ENCODE data around the gene MGAT4A. TPM values are rescaled to one million over a fixed set of nuclear protein-coding genes. Genes with fewer than 3 reads are reported as not detected.

MGAT4A gene
- total and polyA plus RNA-seq, 2 experiments from 2014 or later, result 4.4 to 5.6 TPM

DNA sequence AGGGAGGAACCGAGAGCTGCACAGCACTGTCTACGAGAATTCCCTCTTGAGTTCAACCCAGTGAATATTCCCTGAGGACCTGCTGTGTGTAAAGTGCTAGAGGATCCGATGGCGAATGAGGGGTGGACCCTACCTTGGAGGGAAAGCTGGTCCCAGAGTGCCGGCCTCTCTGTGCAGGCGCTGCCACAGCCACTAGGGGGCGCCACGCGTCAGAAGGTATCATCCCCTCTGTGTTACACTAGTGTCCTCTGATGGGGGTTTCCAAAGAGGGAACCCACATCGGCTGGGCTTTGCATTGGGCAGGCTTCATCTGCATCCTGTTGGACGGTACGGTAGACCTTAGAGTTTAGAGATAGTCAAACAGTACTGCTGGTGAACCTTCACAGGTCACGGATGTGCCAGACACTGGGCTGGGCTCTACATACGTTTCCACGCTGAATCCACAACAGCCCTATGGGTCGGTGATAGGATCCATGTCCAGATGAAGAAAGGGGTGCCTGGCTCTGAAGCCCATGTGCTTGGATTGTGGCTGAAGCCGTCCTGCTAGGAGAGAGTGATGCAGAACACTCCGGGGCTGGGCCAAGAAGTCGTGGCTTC is 161.6 kb downstream of the MGAT4A start:
- H3K27ac Mint-ChIP-seq, result 0 out of 2 replicates have a peak overlapping the region, but pooled peaks have one; percentile 48
- peak; percentile 80 for DNase-seq (ENCODE audit: low spot score)

More for the DNA sequence above, 161.6 kb downstream of the MGAT4A start:
- peak; percentile 98 for ATAC-seq
- no peak overlapping the region for H3K27ac ChIP-seq (ENCODE audit: low read depth)
- H3K36me3 Mint-ChIP-seq (ENCODE audit: low read depth), result peaks cover 49% of the 10 kb centered on the region
- H3K4me1 ChIP-seq (ENCODE audit: insufficient read depth), result no peaks in the 10 kb centered on the region
- H4K20me1 ChIP-seq (replicated peaks; ENCODE audit: insufficient read depth), result peaks cover 11% of the 10 kb centered on the region; the same call in 1 of the 2 replicates
- H3F3A ChIP-seq (replicated peaks; ENCODE audit: low read depth), result no peaks in the 10 kb centered on the region
- no peaks in the 10 kb centered on the region for H3K9me3 Mint-ChIP-seq
- H3K4me2 ChIP-seq, result no peak overlapping the region
- H3K9me2 ChIP-seq (ENCODE audit: insufficient read depth), result no peaks in the 10 kb centered on the region
- H3K4me3 Mint-ChIP-seq, result no peak overlapping the region
- no peaks in the 10 kb centered on the region for H3K4me1 Mint-ChIP-seq
- H3K27me3 Mint-ChIP-seq (ENCODE audit: insufficient read depth, low read depth, poor library complexity), result peaks cover 7% of the 10 kb centered on the region
- TF ChIP-seq, protein P1, sequence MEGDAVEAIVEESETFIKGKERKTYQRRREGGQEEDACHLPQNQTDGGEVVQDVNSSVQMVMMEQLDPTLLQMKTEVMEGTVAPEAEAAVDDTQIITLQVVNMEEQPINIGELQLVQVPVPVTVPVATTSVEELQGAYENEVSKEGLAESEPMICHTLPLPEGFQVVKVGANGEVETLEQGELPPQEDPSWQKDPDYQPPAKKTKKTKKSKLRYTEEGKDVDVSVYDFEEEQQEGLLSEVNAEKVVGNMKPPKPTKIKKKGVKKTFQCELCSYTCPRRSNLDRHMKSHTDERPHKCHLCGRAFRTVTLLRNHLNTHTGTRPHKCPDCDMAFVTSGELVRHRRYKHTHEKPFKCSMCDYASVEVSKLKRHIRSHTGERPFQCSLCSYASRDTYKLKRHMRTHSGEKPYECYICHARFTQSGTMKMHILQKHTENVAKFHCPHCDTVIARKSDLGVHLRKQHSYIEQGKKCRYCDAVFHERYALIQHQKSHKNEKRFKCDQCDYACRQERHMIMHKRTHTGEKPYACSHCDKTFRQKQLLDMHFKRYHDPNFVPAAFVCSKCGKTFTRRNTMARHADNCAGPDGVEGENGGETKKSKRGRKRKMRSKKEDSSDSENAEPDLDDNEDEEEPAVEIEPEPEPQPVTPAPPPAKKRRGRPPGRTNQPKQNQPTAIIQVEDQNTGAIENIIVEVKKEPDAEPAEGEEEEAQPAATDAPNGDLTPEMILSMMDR (conservative IDR thresholded peaks at IDR 0.05; ENCODE audit: low read depth in 2 of 2), result peak; percentile 92 to 94
- no peak for TF ChIP-seq STAT1 (IDR thresholded peaks at IDR 0.05; ENCODE audit: unreplicated experiment)
- H3K79me2 ChIP-seq (replicated peaks; ENCODE audit: insufficient read depth), result no peaks in the 10 kb centered on the region
- no peaks in the 10 kb centered on the region for H3K27me3 ChIP-seq (ENCODE audit: insufficient read depth)
- H3K4me3 ChIP-seq, result no peak overlapping the region
- H3K36me3 ChIP-seq (ENCODE audit: insufficient read depth), result peaks cover 7% of the 10 kb centered on the region; the same call in 1 of the 2 replicates
- H2AFZ ChIP-seq, result no peak overlapping the region

Other genes with a start within 250 kb of the MGAT4A start
- 33.3 and 34.8 TPM in 2 replicates for gene COA5, start 122.6 kb downstream of the MGAT4A start, total RNA-seq (2014; rRNA removed; shearing (Covaris generic))
- 113 and 115 TPM in 2 replicates for gene COA5, start 122.6 kb downstream of the MGAT4A start, polyA plus RNA-seq (2016; fragmentation: Nextera tagmentation; extraction: Ambion mirVana)
- 38.7 and 44.4 TPM in 2 replicates for gene UNC50, start 122.5 kb downstream of the MGAT4A start, total RNA-seq (2014; rRNA removed; shearing (Covaris generic))
- gene UNC50, start 122.5 kb downstream of the MGAT4A start, polyA plus RNA-seq (2016; fragmentation: Nextera tagmentation; extraction: Ambion mirVana), result 49.4 and 49.8 TPM in 2 replicates
- 0.14 and 0.85 TPM in 2 replicates for gene CRACDL, start 205.1 kb upstream of the MGAT4A start, total RNA-seq (2014; rRNA removed; shearing (Covaris generic))
- 0.16 and 0.50 TPM in 2 replicates for gene CRACDL, start 205.1 kb upstream of the MGAT4A start, polyA plus RNA-seq (2016; fragmentation: Nextera tagmentation; extraction: Ambion mirVana)

Data from GM23338 (cell line).